HG02840 (cell line): ENCODE data around the gene FHIT.

Source experiments
- ATAC-seq: cut with Tn5 transposase; IDR thresholded peaks from one replicate; pipeline ENCODE4 v1.9.1; 2021; ENCODE audit warnings: mild to moderate bottlenecking, moderate library complexity, moderate number of reproducible peaks; ENCODE audit not compliant: unreplicated experiment, low FRiP score

Gene FHIT

DNA sequence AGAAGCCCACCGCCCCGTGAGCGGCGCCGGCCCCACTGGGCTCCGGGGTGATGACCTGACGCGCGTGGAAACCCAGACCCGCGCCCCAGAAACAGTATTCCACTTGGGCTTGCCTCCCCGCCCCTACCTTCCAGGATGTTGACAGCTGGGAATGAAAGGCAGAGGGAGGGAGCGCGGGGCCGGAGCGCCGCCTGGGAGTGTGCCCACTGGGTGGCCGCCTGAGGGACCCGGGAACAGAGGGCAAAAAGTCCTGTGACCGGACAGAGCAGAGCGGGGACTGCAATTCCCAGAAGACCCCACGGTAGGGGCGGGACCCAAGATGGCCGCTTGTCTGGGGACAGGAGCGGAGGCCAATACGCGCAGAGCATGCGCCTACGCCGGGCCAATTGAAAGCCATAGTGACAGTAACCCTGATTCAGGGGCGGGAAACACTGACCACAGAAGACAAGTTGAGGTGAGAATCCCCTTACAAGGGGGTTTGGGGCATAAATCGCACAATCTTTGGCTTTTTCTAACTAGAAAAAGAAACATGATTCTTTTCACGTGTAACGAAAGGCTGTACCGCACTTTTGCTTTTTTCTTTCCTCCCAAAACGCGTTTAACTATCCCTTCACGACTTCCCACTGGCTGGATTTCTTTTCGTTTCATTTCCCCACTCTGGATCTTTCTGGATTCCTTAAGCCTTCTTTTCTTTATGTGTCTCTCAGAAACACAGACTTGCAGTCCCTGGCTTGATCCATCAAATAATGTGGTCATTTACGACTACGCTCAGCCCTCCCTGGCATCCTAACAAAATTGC lies at the start of gene FHIT:
TSS of gene FHIT (minus strand) at position 279 of the 799 bp plus-strand sequence.
- ATAC-seq = peak; percentile 92

DNA sequence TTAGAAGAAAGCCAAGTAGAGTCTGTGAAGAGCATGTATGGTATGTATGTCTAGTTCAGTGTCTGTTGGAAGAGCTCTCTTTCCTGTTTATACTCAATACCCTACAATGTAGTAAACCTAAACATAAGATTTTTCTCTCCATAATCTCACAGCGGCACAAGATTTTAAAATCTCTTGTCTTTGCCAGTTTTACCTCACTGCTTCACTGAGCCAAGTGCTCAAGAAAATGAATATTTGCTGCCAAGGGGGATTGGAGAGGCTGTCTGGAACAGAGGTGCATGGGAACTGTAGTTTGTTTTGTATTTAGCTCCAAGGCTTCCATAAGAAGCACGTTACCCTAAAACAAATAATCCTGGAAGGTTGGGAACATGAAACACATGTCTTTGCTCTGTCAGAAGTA lies 49.5 kb upstream of the FHIT start:
- ATAC-seq = no peak

DNA sequence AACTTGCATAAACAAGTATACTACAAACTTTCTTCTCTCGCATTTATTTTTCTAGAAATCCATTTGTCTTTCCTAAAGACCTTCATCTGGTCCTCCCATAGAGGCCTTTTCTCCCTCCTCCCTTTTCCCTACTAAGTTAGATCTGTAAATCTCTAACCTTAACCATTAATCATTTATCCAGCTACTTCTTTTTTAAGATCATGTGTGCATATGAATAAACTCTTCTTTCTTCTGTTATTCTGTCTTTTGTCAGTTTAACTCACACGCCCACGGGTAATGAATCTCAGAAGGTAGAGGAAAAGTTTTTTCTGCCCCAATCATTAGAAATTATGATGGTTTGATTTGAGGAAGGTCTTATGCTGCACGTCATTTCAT lies 48.7 kb upstream of the FHIT start:
- no peak for ATAC-seq

DNA sequence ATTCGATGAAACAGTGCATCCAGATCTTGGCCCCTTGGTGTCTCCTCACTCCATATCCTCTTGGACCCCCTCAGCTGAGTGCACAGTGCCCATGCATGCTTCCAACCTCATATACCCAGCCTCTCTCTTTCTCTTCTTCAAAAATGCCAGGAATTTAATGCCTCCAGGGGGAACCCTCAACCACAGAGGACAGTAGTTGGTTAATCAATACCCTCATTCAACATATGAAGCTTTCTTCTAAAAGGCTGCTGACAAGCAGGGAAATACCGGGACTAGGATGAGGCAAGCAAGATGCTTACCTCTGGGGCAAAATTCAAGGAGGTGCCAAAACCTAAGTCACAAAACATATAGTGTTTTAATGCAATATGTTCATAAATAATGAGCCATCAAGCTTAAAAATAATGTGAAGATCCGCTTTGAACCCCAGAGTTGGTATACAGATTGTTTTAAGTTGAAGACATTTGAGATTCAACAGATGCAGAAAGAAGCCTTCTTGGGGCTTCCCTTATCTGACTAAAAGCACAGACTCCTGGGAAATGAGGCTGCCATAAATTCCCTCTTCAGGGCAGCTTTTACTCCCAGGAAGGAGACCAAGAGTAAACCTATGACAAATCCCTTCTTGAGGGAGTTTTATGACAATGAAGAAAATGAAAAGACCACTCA lies 48.2 kb upstream of the FHIT start:
- no peak for ATAC-seq

DNA sequence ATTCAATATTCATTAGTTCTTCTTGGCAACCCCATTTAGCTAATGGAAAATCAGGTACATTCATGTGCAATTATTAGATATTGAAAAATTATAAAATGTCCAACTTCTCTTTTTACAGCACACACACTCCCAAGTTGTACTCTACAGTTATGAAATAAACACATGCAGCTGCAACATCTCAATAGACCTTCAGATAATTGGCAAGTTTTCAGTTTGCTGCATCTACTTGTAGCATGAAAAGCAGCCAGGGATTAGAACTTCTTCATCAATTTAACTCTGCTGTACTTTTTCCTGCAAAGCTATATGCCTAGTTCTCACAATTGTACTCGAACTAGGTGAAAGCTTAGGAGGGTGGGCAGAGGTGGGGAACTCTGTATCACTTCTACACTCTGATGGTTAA lies 46.6 kb upstream of the FHIT start:
- ATAC-seq = no peak

DNA sequence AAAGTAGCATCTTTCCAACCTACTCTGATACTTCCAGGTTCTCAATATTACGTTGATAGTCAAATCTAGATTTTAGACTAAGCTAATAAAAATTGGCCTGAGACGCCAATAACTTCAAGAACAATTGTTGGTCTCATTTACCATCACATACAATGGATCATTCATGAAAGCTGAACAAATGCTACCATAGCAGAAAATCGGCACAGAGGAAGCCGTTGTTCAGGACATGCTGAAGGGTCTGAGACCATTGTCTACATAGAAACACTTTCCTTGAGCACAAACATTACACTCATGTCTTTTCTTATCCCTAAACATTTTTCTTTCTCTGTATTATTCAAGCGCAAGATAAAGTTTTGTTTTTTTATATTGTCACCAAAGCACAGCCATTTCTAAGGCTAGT lies 37.2 kb upstream of the FHIT start:
- ATAC-seq = no peak

DNA sequence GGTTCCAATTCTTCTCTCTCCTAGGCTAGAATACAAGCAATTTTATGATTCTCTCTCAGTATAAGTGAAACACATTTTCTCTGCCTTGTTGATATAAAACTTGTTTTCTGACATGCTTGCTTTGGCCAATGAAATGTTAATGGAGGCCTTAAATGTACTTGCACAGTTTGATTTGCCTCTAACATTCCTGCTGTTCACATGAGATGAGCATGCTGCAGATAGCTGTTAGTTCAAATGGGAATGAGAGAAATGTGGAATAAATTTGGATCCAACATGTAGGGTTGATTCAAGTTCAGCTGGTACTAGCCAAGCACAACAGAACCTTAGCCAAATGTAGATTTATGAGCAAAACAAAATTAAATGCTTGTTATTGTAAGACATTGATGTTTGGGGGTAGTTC lies 32.6 kb upstream of the FHIT start:
- ATAC-seq = no peak

DNA sequence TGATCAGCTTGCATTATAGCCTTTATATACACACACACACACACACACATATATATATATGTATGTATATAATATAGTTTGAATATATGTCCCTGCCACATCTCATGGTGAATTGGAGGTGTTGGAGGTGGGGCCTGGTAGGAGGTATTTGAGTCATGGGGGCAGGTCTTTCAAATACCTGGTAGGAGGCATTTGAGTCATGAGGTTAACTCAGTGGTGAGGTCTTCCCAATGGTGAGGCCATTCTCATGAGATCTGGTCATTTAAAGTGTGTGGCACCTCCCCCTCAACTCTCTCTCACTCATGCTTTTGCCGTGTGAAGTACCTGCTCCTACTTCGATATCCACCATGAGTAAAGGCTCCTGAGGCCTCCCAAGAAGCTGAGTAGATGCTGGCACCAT lies 27.5 kb upstream of the FHIT start:
- no peak for ATAC-seq

DNA sequence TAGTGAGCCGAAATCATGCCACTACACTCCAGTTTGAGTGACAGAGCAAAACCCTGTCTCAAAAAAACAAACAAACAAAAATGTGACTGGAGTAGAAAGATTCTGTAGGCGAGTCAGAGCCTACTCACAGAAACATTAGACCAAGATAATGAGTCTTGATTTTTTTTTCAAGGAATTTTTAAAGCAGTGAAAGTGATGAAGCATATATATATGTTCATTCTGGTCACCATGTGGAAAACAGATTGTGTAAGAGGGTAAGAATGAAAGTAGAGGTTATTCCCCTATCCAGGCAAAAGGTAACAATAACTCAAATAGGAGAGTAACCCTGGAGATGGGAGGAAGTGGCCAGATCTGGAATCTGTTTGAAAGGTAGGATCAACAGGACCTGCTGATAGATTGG lies 26.2 kb upstream of the FHIT start:
- no peak for ATAC-seq

DNA sequence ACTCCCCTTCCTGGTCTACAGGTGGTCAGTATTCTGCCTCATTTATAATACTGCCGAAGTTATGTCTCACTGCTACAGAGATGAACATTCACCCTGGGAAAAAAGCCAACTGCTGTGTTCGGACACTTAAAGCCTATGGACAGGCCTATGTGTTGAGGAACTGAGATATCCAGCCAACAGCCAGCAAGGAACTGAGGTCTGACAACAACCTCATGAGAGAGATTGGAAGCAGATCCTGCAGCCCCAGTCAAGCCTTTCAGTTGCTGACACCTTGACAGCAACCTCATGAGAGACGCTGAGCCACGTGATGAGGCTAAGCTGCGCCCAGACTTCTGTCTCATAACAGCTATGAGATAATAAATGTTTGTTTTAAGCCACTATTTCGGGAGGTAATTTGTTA lies 18.2 kb upstream of the FHIT start:
- ATAC-seq = no peak

DNA sequence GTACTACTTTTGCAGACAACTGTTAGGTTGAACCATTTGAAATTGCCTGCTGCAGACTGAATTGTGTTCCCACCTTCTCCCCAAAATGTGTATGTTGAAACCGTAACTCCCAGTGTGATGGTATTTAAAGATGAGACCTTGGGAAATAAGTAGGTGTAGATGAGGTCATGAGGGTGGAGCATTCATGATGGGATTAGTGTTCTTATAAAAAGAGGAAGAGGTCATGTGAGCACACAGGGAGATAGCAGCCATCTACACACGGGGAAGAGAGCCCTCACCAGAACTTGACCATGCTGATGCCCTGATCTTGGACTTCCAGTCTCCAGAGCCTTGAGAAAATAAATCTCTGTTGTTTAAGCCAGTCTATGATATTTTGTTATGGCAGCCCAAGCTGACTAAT lies 17.4 kb upstream of the FHIT start:
- no peak for ATAC-seq

DNA sequence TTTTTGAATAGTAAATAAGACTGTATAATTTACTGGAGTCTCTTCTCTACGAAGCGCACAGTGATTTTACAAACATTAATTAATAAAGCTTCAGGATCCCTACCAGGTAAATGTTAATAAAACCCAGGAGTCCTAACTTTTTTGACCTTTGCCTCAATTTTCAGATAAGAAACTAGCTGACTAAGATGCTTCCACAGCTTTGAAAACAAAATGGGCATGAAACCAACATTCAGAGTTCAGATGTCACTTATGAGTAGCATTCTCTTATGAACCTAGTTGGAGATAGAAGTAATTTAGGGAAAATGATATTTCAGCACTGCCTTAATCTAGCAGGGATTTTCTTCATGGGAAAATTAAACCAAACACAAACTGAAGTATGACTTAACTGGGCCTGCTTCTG lies 13.0 kb upstream of the FHIT start:
- ATAC-seq = no peak

DNA sequence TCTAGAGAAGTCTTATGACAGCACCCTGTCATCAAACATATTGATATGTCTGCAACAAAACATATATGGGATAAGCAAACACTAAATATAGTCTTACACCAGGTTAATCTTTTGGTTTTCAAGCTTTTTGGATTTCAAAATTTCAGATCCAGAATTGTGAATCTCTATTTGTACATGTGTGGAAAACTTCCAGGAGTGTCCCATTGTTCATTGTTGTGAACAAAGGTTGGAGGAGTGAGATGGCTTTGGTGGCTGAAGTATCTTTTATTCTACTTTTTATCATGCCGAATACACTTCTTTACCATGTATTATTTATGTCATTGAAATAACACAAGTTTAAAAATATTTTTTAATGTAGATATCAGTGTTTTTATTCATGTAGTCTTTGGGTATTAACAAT lies 5.9 kb upstream of the FHIT start:
- no peak for ATAC-seq

DNA sequence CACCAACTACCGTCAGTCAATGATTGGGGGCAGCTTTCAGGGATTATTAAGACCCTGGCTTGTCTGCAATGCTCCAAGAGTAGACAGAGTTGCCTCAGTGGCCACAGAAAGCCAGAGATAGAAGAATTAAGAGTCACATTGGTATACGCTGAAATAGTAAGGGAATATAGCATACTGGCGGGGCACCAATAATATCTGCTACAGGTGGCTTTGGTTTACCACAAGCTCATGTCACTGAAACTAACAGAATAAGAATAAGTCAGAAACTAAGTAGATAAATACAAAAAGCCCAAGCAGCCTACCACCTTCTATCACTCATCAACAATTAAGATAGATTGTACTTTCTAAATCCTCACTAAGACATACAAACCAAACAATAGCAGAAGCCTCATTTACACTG lies 2.5 kb upstream of the FHIT start:
- ATAC-seq = no peak

DNA sequence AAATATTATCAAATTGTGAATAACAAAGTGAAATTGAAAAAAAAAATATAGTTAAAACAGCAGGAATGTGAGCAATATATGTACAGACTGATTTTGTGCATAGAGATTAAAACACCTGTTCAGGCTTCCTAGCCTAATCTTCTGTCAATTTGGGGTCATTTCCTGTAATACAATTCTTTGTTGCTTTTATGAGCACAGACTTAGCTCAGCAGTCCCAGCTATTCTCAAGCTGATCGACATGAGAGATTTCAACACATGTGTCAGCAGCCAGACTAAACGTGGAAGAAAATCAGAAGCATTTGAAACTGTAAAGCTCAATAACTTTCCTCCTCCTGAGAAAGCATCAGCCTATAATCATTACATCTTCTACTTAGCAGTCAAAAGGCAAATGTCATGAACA lies 1.6 kb upstream of the FHIT start:
- no peak for ATAC-seq

DNA sequence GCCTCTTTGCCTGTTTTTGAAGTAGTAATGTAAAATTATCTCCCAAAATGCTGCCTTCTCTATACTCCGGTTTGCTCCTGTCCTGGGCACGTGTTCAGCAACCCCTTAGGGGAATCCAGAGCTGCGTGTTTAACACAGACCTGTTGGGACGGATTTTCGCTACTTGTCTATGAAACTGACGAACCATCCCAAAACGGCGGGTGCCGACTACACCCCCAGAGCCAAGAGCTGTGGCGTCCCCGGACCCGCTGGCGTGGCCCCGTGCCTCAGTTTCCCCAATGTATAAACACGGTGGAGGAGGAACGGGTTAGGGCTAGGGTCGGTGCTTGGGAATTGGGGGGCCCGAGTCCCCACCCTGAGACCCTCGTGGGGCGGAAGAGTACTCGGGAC lies 473 bp downstream of the FHIT start:
- no peak for ATAC-seq

DNA sequence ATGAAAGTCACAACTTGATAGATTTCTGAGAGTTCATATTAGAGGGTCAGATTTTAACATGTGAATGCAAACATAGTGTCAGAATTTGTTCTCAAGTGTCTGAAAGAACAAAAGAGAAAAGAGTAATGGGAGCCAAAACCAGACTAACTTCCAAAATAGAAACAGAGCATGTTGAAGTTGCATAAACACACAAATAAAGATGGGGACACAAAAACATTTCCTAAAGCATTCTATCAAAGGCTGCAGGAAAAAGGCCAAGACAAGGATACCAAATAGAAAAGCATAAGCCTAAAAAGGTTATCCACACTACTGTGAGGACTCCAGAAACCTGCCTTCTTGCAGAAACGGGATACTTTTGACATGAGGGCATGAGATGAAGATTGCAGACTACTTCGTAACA lies 2.8 kb downstream of the FHIT start:
- ATAC-seq = no peak

DNA sequence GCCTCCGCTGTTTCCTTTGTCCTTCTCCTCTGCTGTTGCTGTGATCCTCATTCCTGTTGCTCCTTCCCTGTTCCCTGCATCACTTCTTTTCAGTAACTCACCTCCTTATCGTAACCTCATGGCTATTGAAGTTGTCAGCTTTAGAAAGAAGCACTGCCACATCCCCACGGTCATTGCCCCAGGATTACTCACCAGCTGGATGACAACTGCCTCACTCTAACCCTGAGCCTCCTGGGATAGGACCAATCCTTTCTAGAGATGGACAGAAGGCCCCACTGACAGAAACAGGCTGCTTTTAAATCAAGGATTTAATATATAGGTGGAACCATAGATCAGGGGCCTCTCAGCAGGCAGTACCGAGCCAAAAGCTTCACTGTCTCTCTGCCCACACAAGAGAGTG lies 4.1 kb downstream of the FHIT start:
- no peak for ATAC-seq

DNA sequence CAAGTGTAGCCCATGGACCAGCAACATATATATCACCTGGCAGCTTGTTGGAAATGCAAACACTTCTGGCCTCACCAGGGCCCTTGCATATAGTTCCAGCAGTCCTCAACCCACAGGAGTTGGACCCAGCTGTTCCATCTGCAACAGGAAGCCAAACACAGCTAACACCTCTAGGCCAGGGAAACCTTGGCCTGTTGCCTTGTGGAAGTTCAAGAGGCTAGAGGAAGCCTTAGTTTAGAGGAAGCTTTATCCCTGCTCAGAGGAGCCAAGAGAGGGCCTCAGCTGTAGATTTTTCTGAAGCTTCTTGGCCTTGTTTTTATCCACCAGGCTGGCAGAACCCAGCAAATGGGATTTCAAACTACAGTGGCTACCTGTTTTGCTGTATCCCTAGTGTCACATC lies 11.4 kb downstream of the FHIT start:
- ATAC-seq = no peak

DNA sequence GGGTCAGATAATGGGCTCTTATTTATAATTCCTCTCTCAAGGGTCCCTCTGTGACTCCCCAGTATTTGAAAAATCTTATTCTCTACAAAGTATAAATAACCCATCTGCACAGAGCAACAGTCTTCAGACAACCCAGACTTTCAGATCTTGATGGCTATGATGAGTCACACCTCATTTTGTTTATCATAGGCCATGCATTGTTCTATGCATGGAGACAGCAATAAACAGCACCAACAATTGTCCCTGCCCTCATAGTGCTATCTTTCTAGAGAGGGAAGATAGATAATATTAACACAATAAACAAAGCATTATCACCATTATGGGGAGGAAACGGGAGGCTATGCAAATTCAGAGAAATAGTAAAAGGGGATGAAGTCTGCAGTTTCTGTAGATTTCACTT lies 13.4 kb downstream of the FHIT start:
- ATAC-seq = no peak

DNA sequence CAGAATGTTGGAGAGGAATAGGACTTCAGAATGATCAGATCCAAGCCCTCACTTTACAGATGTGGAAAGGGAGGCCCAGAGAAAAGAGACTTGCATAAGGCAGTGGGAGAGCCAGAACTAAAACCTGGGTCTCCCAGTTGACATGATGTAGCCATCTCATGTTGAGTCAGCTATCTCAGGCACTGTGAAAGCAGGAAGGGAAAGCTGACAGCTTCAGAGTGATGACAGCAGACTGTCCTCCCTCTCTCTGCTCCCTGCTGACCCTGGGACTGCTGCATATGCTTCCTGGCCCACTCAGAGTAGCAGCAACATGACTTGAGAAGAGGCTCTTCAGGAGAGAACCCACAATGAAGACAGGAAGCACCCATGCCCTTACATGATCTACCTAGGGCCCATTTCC lies 14.7 kb downstream of the FHIT start:
- ATAC-seq = peak; percentile 74

DNA sequence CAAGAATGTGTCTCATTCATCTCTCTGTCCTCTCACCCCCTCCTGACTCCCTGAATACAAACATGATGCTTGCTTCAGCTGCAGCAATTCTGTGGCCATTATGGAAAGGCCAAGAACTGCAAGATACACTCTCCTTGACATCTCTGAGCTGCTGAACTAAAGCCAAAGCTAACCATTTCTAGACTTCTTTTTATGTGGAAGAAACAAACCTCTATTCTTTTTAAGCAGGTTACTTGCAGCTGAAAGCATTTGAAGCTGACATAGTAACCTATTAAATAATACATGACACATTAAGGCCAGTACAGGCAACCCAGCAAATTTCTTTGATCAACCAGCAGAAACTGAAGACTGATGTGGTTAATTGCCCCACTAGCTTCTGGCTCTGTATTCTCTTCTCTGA lies 17.5 kb downstream of the FHIT start:
- ATAC-seq = no peak
